ENCODE data around the gene HNRNPL.

The HNRNPL gene

DNA sequence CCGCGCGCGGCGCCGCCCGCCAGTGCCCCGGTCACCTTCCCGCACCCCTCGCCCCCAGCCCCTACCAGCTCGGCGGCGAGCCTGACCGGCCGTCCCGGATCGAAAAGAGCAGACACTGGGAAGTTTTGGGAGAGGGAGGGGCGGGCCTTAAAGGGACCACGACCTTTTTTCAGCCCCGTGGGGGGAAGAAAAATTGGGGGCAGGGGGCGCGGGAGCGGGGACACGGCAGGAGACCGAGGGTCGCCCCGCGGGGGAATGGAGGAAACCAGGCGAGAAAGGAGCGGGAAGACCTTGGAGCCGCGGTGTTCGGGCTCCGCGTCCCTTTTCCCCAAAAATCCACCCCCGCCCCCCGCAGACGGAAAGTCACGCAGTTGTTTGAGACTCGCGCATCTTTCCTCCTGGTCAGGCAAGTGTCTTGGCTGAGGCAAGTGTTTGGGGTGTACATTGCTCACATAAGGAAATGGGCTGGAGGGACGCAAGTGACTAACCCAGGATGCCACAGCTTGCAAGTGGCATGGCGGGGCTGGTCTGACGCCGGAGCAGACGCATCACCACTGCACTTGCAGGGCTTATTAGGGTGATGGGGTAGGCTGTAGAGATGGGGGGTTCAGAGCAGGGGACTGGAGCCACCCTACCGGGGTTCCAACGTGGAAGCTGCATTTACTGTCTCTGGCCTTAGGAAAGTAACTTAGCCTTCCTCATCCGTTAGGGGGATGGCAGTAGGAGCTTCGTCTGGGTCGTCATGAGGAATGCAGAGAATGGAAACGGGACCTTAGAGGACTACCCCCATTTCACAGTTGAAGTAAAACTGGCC is 2.7 kb upstream of the HNRNPL start:
- ChIA-PET POLR2A (ENCODE audit: low non-redundant PET) (interaction anchor here (0.7 to 1.0 kb wide), 2 partner anchors 13 to 21 kb away, joined by 3 read pairs; partner anchors contain the start of gene ECH1), CTCF (interaction anchor here (1.3 kb wide), 1 partner anchor 35 kb away, joined by 6 read pairs; no protein-coding TSS in a partner anchor)
- peak; percentile 47 for DNase-seq (ENCODE audit: low spot score)
- peak overlapping the region; percentile 99 for H3K27ac ChIP-seq
- TF ChIP-seq, protein P1, sequence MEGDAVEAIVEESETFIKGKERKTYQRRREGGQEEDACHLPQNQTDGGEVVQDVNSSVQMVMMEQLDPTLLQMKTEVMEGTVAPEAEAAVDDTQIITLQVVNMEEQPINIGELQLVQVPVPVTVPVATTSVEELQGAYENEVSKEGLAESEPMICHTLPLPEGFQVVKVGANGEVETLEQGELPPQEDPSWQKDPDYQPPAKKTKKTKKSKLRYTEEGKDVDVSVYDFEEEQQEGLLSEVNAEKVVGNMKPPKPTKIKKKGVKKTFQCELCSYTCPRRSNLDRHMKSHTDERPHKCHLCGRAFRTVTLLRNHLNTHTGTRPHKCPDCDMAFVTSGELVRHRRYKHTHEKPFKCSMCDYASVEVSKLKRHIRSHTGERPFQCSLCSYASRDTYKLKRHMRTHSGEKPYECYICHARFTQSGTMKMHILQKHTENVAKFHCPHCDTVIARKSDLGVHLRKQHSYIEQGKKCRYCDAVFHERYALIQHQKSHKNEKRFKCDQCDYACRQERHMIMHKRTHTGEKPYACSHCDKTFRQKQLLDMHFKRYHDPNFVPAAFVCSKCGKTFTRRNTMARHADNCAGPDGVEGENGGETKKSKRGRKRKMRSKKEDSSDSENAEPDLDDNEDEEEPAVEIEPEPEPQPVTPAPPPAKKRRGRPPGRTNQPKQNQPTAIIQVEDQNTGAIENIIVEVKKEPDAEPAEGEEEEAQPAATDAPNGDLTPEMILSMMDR (conservative IDR thresholded peaks at IDR 0.05; ENCODE audit: low read depth), result no peak

GRCh38 chr19:38851622-38852230 is 1.9 kb upstream of the HNRNPL start:
- POLR2A ChIA-PET (ENCODE audit: low non-redundant PET), result interaction anchor here (1.0 to 1.3 kb wide), 2 partner anchors 20 to 79 kb away, joined by 3 read pairs; partner anchors contain the start of genes ECH1, MRPS12 and SARS2
- DNase-seq (ENCODE audit: low spot score), result peak; percentile 91
- peak overlapping the region; percentile 99 for H3K27ac ChIP-seq
- TF ChIP-seq, protein P1 (conservative IDR thresholded peaks at IDR 0.05; ENCODE audit: low read depth), result no peak
- CTCF ChIA-PET, result interaction anchor here (0.7 to 1.2 kb wide), 2 partner anchors 37 to 78 kb away, joined by 4 to 6 read pairs; partner anchors contain the start of genes MRPS12 and SARS2

GRCh38 chr19:38850976-38851621 is 1.3 kb upstream of the HNRNPL start:
- ChIA-PET POLR2A (ENCODE audit: low non-redundant PET) (interaction anchor here (1.0 to 1.3 kb wide), 2 partner anchors 20 to 80 kb away, joined by 3 read pairs; partner anchors contain the start of genes ECH1, MRPS12 and SARS2), CTCF (interaction anchor here (0.6 to 1.2 kb wide), 5 partner anchors 38 to 79 kb away, joined by 3 to 6 read pairs (median 4); partner anchors contain the start of genes MRPS12 and SARS2)
- peak overlapping the region; percentile 99 for H3K27ac ChIP-seq
- TF ChIP-seq, protein P1 (conservative IDR thresholded peaks at IDR 0.05; ENCODE audit: low read depth), result no peak
- no peak for DNase-seq (ENCODE audit: low spot score)

- DNase-seq (ENCODE audit: low spot score), result peak; percentile 99
- TF ChIP-seq, protein P1 (conservative IDR thresholded peaks at IDR 0.05; ENCODE audit: low read depth), result no peak
- peak overlapping the region; percentile 99 for H3K27ac ChIP-seq
- ChIA-PET CTCF (interaction anchor here (0.6 to 1.2 kb wide), 4 partner anchors 42 to 80 kb away, joined by 3 to 4 read pairs (median 4); partner anchors contain the start of genes MRPS12 and SARS2), POLR2A (ENCODE audit: low non-redundant PET) (interaction anchor here (1.3 kb wide), 1 partner anchor 80 kb away, joined by 3 read pairs; the partner anchor contains the start of genes MRPS12 and SARS2)
Measured at GRCh38 chr19:38850436-38850975, 720 bp upstream of the HNRNPL start.

GRCh38 chr19:38849147-38849859 is 483 bp downstream of the HNRNPL start:
- CTCF ChIA-PET, result interaction anchor here (0.8 kb wide), 1 partner anchor 10 kb away, joined by 6 read pairs; no protein-coding TSS in a partner anchor
- peak overlapping the region; percentile 99 for H3K27ac ChIP-seq
- POLR2A ChIA-PET (ENCODE audit: low non-redundant PET), result interaction anchor here (0.5 to 1.3 kb wide), 4 partner anchors 9 to 81 kb away, joined by 3 to 5 read pairs (median 3); partner anchors contain the start of genes MRPS12 and SARS2
- DNase-seq (ENCODE audit: low spot score), result peak; percentile 98
- TF ChIP-seq, protein P1 (conservative IDR thresholded peaks at IDR 0.05; ENCODE audit: low read depth), result no peak

Measured in RWPE1 (cell line).